Prostate gland (tissue), 2 donors: ENCODE data around the gene ZSCAN21. TPM values are rescaled to one million over a fixed set of nuclear protein-coding genes. Genes with fewer than 3 reads are reported as not detected.

Source experiments
- DNase-seq: peaks from one replicate; pipeline ENCODE4 v3.0.0-alpha.2; 2019; ENCODE audit warnings: low spot score
- H3K27ac ChIP-seq, 2 donors: fragments of 200-600 bp; sonication (generic); 2 replicates each; pipeline ENCODE4 v1.5.1; 2017 to 2019
- H3K27me3 ChIP-seq: fragments of 200-600 bp; sonication (generic); replicated peaks from 2 replicates; pipeline ENCODE4 v1.5.1; 2019; ENCODE audit not compliant: insufficient read depth
- H3K36me3 ChIP-seq, 2 donors: fragments of 200-600 bp; sonication (generic); 1 replicate in 1 of 2; 2 replicates in 1 of 2; pipeline versions ENCODE4 v1.5.1 to v1.8.1; 2017 to 2019
- H3K4me1 ChIP-seq: fragments of 200-600 bp; sonication (generic); replicated peaks from 2 replicates; pipeline ENCODE4 v1.5.1; 2019
- H3K4me3 ChIP-seq, 2 donors: fragments of 200-600 bp; sonication (generic); 2 replicates each; pipeline ENCODE4 v1.5.1; 2017 to 2019
- H3K9me3 ChIP-seq: fragments of 200-600 bp; sonication (generic); 2 replicates; pipeline ENCODE4 v1.5.1; 2017
- CTCF ChIP-seq, 4 experiments: fragments of 200-600 bp in 2 of 4; fragments of 450-650 bp in 2 of 4; sonication (generic) in 2 of 4; IDR thresholded peaks; 1 replicate in 3 of 4; 2 replicates in 1 of 4; pipeline ENCODE4 v1.5.1; 2016 to 2019; ENCODE audit warnings: antibody characterized with exemption in 4 of 4, mild to moderate bottlenecking in 2 of 4, moderate library complexity in 2 of 4
- POLR2A ChIP-seq: fragments of 450-650 bp; IDR thresholded peaks from one replicate; pipeline ENCODE4 v1.6.1; 2016; ENCODE audit warnings: antibody characterized with exemption, mild to moderate bottlenecking
- POLR2AphosphoS5 ChIP-seq: sonication (generic); formaldehyde crosslinking; IDR thresholded peaks from one replicate; pipeline ENCODE4 v1.6.1; 2017; ENCODE audit warnings: antibody characterized with exemption
- WGBS: methylation state at CpG from one replicate; pipeline ENCODE4 v1.1.5; 2018; 5-methylcytosine and 5-hydroxymethylcytosine counted together
- intact Hi-C: fragments of 100-400 bp; cut with DNase I; formaldehyde crosslinking; loops from one replicate; pipeline ENCODE4 v1.14.2; 2022
- total RNA-seq, 2 donors: library from RNA; depleted of rRNA; stranded (reverse); fragments of >200 nt; gene quantifications; one replicate each; pipeline ENCODE4 v1.1.0, GENCODE V29; 2016

ZSCAN21 gene
- 10 to 100 TPM; 24.6 to 38.0 TPM for total RNA-seq

GRCh38 chr7:100049441-100050291, at the start of gene ZSCAN21:
Gene ZSCAN21 (plus strand): TSS chr7:100049774. CDS start chr7:100057007, 7,233 bp downstream.
- intact Hi-C loops = loop anchor here (5.0 kb wide), 1 partner anchor 57 kb away; no protein-coding TSS in a partner anchor
- 2% methylated on average over 46 of the region's 47 CpGs for whole genome bisulfite sequencing

GRCh38 chr7:100000239-100000638, 49.3 kb upstream of the ZSCAN21 start:
- no peaks in the 10 kb centered on the region for H3K36me3 ChIP-seq
- no peaks in the 10 kb centered on the region for H3K27me3 ChIP-seq
- H3K4me1 ChIP-seq = peaks cover 18% of the 10 kb centered on the region
- H3K27ac ChIP-seq = peak overlapping the region; percentile 90 to 93
- no peak overlapping the region for H3K4me3 ChIP-seq
- WGBS = 86% methylated on average over 13 of the region's 13 CpGs
- intact Hi-C loops = no loop called here
- H3K9me3 ChIP-seq = no peaks in the 10 kb centered on the region
- no peak for DNase-seq
- no peak for TF ChIP-seq POLR2A
- no peak for TF ChIP-seq CTCF (IDR thresholded peaks at IDR 0.05)
- TF ChIP-seq POLR2AphosphoS5 = no peak

More at GRCh38 chr7:100049441-100050291, at the start of gene ZSCAN21:
- H3K36me3 ChIP-seq = no peaks in the 10 kb centered on the region
- no peaks in the 10 kb centered on the region for H3K9me3 ChIP-seq
- no peaks in the 10 kb centered on the region for H3K27me3 ChIP-seq
- peak; percentile 77 for DNase-seq
- no peaks in the 10 kb centered on the region for H3K4me1 ChIP-seq
- peak within 1 kb of the TSS; percentile 93 to 99 for H3K27ac ChIP-seq
- H3K4me3 ChIP-seq = peak within 1 kb of the TSS; percentile 59 to 82
- TF ChIP-seq POLR2A = peak; percentile 67
- peak; percentile 88 for TF ChIP-seq POLR2AphosphoS5
- TF ChIP-seq CTCF (IDR thresholded peaks at IDR 0.05) = peak in 3 of 4 experiments; percentile 14 to 37 (median 30)

GRCh38 chr7:100003711-100004661, 45.6 kb upstream of the ZSCAN21 start:
- Histone ChIP-seq H3K36me3 (no peaks in the 10 kb centered on the region), H3K9me3 (no peaks in the 10 kb centered on the region), H3K27me3 (no peaks in the 10 kb centered on the region), H3K4me3 (no peak overlapping the region), H3K27ac (peak overlapping the region; percentile 90 to 93), H3K4me1 (peaks cover 22% of the 10 kb centered on the region)
- DNase-seq = peak; percentile 71
- intact Hi-C loops = no loop called here
- TF ChIP-seq POLR2AphosphoS5 (peak; percentile 44), CTCF (IDR thresholded peaks at IDR 0.05) (no peak)
- WGBS = 39% methylated on average over 14 of the region's 14 CpGs

GRCh38 chr7:100007887-100008286, 41.7 kb upstream of the ZSCAN21 start:
- Histone ChIP-seq H3K27me3 (no peaks in the 10 kb centered on the region), H3K36me3 (no peaks in the 10 kb centered on the region), H3K4me1 (peaks cover 16% of the 10 kb centered on the region), H3K27ac (peak overlapping the region; percentile 95 to 96), H3K4me3 (no peak overlapping the region), H3K9me3 (no peaks in the 10 kb centered on the region)
- DNase-seq = no peak
- WGBS = 62% methylated on average over 3 of the region's 3 CpGs
- TF ChIP-seq POLR2AphosphoS5 (no peak), POLR2A (no peak), CTCF (IDR thresholded peaks at IDR 0.05) (no peak)
- intact Hi-C loops = no loop called here
